GM19455 (cell line): ENCODE data around the gene BORCS8.
A peak's percentile ranks its signal among the peaks of the same experiment; 100 is the strongest.

Experiments used
- ATAC-seq: cut with Tn5 transposase; IDR thresholded peaks from one replicate; pipeline ENCODE4 v1.9.1; 2021; ENCODE audit not compliant: unreplicated experiment

The BORCS8 gene

GRCh38 chr19:19214159-19214490, 22.2 kb upstream of the BORCS8 start:
- no peak for ATAC-seq

- ATAC-seq, result no peak
Measured at GRCh38 chr19:19213426-19214158, 21.6 kb upstream of the BORCS8 start.

- ATAC-seq, result no peak
Measured at GRCh38 chr19:19212916-19213315, 21.0 kb upstream of the BORCS8 start.

GRCh38 chr19:19211499-19212420, 19.8 kb upstream of the BORCS8 start, which contains the start of gene NCAN:
TSS of gene NCAN (plus strand) at chr19:19211958. CDS start at chr19:19216954, 4,996 bp downstream.
- ATAC-seq, result no peak

- ATAC-seq, result no peak
Measured at GRCh38 chr19:19209372-19209771, 17.4 kb upstream of the BORCS8 start.

- ATAC-seq, result no peak
Measured at GRCh38 chr19:19207637-19208572, 16.0 kb upstream of the BORCS8 start.

- ATAC-seq, result no peak
Measured at GRCh38 chr19:19206938-19207337, 15.0 kb upstream of the BORCS8 start.

DNA sequence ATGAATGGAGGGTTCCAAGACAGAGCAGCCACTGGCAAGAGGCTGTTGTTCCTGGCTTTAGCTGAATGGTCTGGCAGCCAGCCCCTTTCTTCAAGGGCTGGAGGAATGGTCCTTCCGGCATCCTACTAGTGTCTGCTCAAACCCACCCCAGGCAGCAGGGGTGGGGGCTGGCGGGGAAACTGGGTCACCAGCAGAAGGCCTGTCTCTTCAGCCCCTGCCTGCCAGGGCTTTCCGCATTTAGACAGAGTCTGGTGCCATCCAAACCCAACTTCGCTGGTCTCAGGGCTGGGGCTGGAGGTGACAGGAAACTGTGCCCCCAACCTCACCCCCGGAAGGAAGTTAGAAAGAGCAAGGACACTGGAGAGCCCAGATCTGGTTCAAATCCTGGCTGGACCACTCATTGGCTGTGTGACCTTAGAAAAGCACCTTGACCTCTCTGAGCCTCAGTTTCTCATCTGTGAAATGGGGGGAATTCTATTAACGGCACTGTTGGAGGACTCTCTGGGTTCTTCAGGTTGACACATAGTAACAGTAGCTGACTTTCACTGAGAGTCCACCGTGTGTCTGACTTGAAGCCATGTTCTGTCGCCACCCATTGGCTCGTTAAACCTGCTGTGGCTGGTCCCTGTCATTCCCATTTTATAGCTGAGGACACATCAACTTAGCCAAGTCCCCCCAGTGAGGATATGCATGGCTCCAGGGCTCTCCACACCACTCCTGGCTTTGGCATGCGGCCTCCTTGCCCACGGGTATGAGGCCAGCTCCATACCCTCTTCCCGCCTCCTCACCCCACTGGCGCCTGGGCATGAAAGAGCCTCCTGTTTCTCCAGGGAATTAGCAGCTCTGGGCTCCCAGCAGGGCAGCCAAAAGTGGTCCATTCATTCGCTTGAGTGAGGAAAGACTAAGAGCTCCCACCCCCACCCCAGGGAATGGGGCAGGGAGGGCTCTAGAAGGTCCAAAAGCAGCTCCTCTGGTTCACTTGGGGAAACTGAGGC, 13.8 kb upstream of the BORCS8 start:
- no peak for ATAC-seq

- no peak for ATAC-seq
Measured at GRCh38 chr19:19204181-19204580, 12.2 kb upstream of the BORCS8 start.

DNA sequence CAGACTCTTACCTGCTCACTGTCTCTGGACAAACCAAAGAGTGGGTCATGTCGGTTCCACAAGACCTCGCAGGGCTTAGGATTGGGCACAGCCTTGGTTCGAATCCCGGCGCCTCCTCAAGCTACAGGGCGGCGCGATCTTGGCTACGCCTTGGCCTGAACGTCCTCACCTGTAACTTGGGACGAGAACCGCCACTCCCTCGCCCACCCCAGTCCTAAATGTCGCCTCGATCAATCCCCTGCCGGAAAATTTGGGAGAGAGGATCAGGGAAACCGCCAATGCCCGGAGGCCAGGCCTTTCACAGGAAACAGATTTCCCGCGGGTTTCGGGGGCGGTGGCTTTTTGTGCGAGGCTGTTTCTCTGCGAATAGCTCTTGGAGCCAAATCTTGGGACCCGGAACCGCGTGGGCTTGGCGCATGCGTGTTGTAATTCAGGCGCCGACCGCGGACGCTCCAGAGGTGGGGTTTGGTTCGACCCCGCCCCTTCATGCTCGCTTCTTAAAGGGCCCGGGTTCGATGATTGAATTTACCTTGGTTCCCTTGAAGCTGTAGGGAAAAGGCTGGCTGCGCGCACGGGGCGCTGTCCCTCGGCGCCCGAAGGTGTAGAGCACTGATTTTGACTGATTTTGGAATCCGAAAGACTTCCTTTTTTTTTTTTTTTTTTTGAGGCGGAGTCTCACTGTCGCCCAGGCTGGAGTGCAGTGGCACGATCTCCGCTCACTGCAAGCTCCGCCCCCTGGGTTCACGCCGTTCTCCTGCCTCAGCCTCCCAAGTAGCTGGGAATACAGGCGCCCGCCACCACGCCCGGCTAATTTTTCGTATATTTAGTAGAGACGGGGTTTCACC, 11.3 kb upstream of the BORCS8 start, which contains the start of gene NR2C2AP:
Gene NR2C2AP (minus strand): TSS at position 403 of the 845 bp plus-strand sequence. CDS start 354 bp downstream, at position 49.
- peak; percentile 53 for ATAC-seq

GRCh38 chr19:19202707-19203011, 10.7 kb upstream of the BORCS8 start:
- ATAC-seq, result peak; percentile 11

DNA sequence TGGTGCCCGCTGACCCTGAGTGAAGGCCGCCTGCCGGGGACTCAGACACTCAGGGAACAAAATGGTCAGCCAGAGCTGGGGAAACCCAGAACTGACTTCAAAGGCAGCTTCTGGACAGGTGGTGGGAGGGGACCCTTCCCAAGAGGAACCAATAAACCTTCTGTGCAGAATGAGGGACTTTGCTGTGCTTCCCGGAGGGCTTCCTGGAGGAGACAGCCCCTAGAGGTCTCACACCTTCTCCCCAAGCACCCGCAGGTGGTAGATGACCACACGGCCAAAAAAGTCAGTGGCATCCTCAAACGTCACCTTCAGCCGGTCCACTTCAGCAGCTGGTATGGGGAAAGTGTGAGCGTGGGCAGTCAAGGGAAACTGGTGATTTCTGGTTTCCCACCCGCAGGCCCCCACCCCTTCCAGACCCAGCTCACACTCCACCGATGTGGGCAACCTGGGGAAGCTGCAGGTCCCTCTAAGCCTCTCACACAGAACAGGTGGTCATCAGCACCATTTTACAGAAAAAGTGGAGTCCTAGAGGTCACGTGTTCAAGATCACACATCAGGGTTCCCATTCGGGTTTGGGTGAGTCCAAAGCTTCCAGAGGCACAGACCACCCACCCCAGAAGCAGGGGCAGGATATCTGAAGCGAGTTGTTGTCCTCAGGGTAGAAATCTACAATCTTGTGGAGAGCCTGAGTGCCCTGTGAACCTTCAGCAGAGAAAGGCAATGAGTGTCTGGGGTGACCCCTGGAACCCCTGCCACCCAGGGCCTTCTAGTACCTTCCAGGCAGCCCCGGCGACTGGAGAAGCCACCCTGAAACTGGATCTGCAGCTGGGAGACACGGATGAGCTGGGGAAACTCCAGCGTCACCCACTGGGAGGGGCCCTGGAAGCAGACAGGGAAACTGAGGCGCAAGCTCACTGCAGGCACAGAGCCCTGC, 10.0 kb upstream of the BORCS8 start:
- ATAC-seq, result no peak

- ATAC-seq, result no peak
Measured at GRCh38 chr19:19193926-19194325, 2.0 kb upstream of the BORCS8 start.

DNA sequence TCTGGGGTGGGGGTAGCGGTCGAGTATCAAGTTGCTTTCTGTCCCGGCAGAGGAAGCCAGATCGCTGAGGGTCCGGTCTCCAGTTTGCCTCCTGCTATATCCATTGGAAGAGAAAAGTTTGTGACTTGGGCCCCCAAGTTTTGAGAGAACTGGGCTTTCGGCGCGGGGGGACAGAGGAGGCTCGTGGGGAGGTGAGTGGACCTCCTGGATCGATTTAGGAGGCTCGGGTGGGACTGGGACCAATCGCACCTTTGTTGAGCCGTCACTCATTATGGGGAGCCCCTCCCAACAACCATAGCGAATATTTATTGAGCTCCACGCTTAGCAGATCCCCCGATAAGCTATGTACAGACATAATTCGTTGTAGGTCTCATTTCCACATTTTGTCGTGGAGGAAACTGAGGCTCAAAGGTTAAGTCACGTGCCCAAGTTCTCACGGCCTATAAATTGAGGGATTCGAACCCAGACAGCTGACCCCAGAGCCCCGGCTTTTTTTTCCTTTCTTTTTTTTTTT, 1.0 kb upstream of the BORCS8 start:
- ATAC-seq, result no peak

- no peak for ATAC-seq
Measured at GRCh38 chr19:19191768-19192077, 229 bp downstream of the BORCS8 start.

DNA sequence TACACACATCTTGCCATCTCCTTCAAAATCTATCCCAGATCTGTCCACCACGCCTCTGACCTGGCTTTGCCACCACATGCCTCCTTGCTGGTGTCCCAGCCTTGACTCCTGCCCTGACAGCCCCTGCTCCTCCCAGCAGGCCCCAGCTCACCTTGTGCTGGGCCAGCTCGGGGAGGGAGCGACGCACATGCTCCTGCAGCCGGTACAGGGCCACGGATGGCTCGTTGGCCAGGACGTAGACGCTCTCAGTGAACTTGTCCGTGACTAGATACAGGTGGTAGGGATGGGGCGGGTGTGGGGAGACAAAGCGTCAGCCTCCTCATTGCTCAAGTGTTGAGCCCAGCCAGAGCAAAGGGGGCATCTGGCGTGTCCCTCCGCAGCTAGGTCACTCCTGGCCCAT, 5.2 kb downstream of the BORCS8 start:
- no peak for ATAC-seq

- no peak for ATAC-seq
Measured at GRCh38 chr19:19185853-19186740, 5.9 kb downstream of the BORCS8 start.
